ENCODE measurements around the gene PRRG3. TPM values are rescaled to one million over a fixed set of nuclear protein-coding genes. Genes with fewer than 3 reads are reported as not detected.

The PRRG3 gene
- total RNA-seq, 2 donors from 2014 or later = not detected

Other genes starting within 250 kb of the PRRG3 start
- gene PASD1, start 131.8 kb upstream of the PRRG3 start, total RNA-seq = not detected
- not detected for gene FATE1, start 20.6 kb downstream of the PRRG3 start, total RNA-seq
- gene CNGA2, start 39.3 kb downstream of the PRRG3 start, total RNA-seq = not detected
- gene MAGEA4, start 217.4 kb downstream of the PRRG3 start, total RNA-seq = not detected

Data from activated naive CD4-positive, alpha-beta T cell treated with anti-CD3 and anti-CD28 coated beads, Interleukin-2, amount 50 U/mL, for 72 hours (primary cell).